Activated T-cell treated with anti-CD3 and anti-CD28 coated beads, Interleukin-2, amount 50 U/mL, for 24 hours (primary cell): ENCODE measurements around the gene TMIGD1.

Source experiments
- DNase-seq: peaks from one replicate; pipeline ENCODE4 v3.0.0-alpha.2; 2020
- H3K27ac Mint-ChIP-seq: 2 replicates; pipeline ENCODE4 v1.8.0; 2020; ENCODE audit warnings: mild to moderate bottlenecking, mixed read lengths
- H3K27me3 Mint-ChIP-seq: 2 replicates; pipeline ENCODE4 v1.8.0; 2020; ENCODE audit warnings: mixed read lengths
- H3K36me3 Mint-ChIP-seq: 2 replicates; pipeline ENCODE4 v1.8.0; 2020; ENCODE audit warnings: low read depth, mixed read lengths
- H3K4me1 Mint-ChIP-seq: 2 replicates; pipeline ENCODE4 v1.8.0; 2020; ENCODE audit warnings: low read depth, mixed read lengths
- H3K4me3 Mint-ChIP-seq: 2 replicates; pipeline ENCODE4 v1.8.0; 2020; ENCODE audit warnings: mild to moderate bottlenecking, moderate library complexity, mixed read lengths
- H3K9me3 Mint-ChIP-seq: 2 replicates; pipeline ENCODE4 v1.8.0; 2020; ENCODE audit warnings: mixed read lengths

Gene TMIGD1

DNA sequence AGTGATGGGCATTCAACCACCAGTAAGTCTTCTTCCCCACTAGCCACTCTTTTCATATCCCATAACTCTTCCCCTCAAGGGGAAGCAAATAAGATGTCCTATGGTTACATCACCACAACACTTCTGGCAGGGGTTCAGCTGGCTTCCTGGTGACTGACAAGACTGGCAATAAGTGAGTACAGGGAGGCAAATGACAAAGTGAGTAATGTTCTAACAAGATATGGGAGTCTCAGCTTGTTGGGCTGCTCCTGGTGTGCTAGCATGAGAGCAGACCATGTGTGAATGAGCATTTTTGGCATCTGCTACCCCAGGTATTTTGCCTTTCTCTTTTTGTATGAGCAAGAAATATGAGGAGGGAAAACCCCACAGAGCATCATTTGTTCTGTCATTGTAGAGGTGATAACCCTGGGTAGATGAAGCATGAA, 9.9 kb downstream of the TMIGD1 start:
- no peaks in the 10 kb centered on the region for H3K36me3 Mint-ChIP-seq
- peak overlapping the region; percentile 78 for H3K27ac Mint-ChIP-seq
- H3K27me3 Mint-ChIP-seq, result no peaks in the 10 kb centered on the region
- no peak overlapping the region for H3K4me3 Mint-ChIP-seq
- H3K9me3 Mint-ChIP-seq, result no peaks in the 10 kb centered on the region
- DNase-seq, result no peak
- H3K4me1 Mint-ChIP-seq, result peaks cover 29% of the 10 kb centered on the region

DNA sequence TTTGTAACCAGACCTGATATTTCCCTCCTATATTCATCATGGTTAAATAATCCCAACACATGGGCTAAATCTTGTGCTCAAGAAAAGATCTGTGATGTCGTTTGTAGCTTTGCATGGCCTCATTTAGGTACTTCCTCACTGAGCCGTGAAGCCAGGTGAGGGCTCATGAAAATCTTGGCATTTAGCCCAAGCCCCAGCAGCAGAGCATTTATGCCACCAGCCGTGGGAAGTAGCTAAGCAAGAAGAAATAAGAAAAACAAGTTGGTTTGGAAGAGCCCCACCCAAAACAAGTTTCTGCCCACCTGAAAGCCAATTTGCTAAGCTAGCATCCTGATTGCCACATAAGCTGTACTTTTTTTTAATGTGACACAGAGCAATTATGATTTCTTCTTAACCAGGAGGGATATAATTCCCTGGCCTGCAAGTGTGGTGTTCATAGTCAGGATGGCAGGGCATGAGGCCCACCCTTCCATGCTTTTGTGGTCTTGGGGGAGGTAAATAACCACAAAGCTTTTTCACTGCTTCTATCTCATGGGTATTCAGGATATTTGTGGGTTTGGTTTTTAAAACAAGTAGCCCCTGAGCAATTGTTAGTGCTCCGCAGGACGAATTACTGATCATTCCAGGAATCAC, 10.5 kb downstream of the TMIGD1 start:
- H3K4me1 Mint-ChIP-seq, result peaks cover 29% of the 10 kb centered on the region
- no peak for DNase-seq
- H3K4me3 Mint-ChIP-seq, result no peak overlapping the region
- H3K36me3 Mint-ChIP-seq, result no peaks in the 10 kb centered on the region
- H3K27me3 Mint-ChIP-seq, result no peaks in the 10 kb centered on the region
- no peaks in the 10 kb centered on the region for H3K9me3 Mint-ChIP-seq
- H3K27ac Mint-ChIP-seq, result peak overlapping the region; percentile 78

DNA sequence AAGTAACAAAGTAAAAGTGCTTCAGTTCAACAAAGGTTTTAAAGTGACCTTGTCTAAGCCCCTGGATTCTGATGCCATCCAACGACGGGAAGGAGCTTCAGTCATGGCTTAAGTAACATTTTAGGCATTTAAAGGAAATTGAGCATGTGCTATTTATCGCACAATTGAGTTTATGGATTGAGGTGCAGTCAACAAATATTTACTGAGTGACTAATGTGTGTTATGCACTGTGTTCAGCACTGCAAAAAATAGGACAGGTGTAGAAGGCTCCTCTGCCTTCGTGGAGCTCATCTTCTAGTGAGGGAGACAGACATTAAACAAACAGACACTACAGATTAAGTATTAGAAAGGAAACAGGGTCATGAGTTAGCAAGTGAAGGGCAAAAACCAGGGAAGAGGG, 12.5 kb downstream of the TMIGD1 start:
- Mint-ChIP-seq H3K36me3 (no peaks in the 10 kb centered on the region), H3K4me3 (no peak overlapping the region), H3K27me3 (no peaks in the 10 kb centered on the region), H3K4me1 (peaks cover 28% of the 10 kb centered on the region), H3K9me3 (no peaks in the 10 kb centered on the region), H3K27ac (no peak overlapping the region)
- DNase-seq, result no peak

DNA sequence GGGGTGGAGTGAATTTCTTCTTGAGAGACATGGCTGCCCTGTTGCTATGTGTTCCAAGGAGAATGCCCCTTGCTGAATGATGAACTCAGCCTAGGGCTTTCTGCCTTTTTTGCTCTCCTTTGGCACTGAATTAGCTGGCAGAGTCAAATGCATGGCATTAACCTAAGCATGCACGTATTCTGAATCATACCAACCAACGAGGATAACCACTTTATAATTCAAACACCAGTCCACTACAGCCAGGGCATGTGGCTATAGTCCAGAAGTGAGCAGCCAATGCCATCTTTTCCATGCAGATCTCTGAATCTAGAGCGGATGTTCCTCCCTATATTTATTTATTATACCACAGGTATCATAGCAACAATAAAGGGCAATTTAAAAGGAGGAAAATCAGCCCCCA, 15.7 kb downstream of the TMIGD1 start:
- H3K27ac Mint-ChIP-seq, result no peak overlapping the region
- no peaks in the 10 kb centered on the region for H3K36me3 Mint-ChIP-seq
- no peak for DNase-seq
- no peaks in the 10 kb centered on the region for H3K9me3 Mint-ChIP-seq
- H3K4me3 Mint-ChIP-seq, result no peak overlapping the region
- H3K27me3 Mint-ChIP-seq, result no peaks in the 10 kb centered on the region
- peaks cover 11% of the 10 kb centered on the region for H3K4me1 Mint-ChIP-seq

DNA sequence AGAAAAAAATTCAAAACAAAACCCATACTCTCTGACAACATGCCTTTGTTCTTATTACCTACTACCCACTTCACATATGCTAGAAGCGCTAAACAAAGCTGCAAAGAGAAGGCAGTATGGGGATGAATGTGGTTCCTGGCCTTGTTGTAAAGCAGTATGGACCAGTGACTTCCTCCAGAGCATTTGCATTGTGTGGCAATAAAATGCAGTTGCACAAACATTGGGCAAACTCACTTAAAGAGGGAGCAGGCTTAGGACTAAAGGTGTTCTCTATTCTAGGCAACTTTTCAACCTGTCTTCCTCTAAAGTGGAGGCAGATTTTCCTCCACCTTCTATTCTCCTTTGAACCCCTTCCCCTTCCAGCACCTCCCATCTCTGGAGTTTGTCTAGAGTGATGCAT, 17.1 kb downstream of the TMIGD1 start:
- Mint-ChIP-seq H3K27me3 (no peaks in the 10 kb centered on the region), H3K27ac (no peak overlapping the region), H3K4me1 (peaks cover 6% of the 10 kb centered on the region), H3K4me3 (no peak overlapping the region), H3K36me3 (no peaks in the 10 kb centered on the region), H3K9me3 (no peaks in the 10 kb centered on the region)
- DNase-seq, result no peak

DNA sequence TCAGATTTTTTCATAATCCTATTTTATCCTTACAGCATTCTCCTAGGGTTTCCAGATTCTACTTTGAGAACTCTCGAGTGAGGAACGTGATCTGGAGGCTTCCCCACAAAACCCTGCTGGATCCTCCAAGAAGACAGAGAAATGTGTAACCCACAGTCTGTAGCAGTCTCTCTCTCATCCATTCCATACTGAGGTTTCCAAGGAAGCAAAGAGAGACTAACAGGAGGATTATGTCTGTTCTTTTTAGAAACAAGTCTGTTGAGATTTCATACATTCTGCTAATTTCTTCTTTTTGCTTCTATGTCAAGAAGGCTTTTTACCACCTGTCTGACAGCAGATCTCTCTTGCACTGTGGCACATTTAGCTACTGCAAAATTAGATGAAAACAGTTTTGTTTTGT, 18.8 kb downstream of the TMIGD1 start:
- H3K27me3 Mint-ChIP-seq, result no peaks in the 10 kb centered on the region
- peaks cover 6% of the 10 kb centered on the region for H3K4me1 Mint-ChIP-seq
- no peak for DNase-seq
- no peaks in the 10 kb centered on the region for H3K9me3 Mint-ChIP-seq
- H3K27ac Mint-ChIP-seq, result no peak overlapping the region
- no peak overlapping the region for H3K4me3 Mint-ChIP-seq
- no peaks in the 10 kb centered on the region for H3K36me3 Mint-ChIP-seq

DNA sequence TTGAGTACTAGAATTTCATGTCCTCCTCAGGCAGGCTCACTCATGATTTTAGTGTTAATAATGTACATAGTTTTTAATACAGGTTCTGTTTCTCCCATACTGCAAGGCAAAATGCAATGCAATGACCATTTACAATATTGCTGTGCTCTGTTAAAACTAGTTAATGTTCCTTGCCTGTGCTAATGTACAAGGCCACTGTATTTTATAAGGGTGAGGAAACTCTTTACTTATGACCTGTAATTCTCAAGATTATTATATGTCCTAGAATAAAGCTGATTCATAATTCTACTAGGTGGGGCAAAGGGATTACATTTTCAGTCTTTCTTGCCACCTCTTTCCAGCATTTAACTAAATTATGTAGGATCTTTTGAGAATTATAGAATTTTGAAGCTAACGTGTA, 19.4 kb downstream of the TMIGD1 start:
- Mint-ChIP-seq H3K4me1 (peaks cover 6% of the 10 kb centered on the region), H3K4me3 (no peak overlapping the region), H3K27ac (no peak overlapping the region), H3K36me3 (no peaks in the 10 kb centered on the region), H3K27me3 (no peaks in the 10 kb centered on the region), H3K9me3 (no peaks in the 10 kb centered on the region)
- no peak for DNase-seq

DNA sequence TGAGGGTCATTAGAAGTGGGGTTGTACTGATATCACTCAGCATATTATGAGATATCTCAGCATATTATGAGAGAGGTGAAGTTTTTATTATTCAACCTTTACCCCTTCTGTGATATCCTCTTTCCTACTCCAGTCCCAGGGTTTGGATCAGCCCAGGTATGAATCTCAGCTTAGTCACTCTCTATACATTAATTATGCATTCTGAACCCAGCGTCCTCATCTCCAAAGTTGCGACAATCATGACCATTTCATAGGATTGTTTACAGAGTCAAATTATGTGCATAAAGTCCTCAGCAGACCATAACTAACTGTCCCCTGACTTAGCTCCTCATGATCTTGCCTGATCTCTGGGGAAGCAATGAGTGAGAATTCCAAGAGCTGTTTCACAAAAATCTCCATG, 21.6 kb downstream of the TMIGD1 start:
- Mint-ChIP-seq H3K27me3 (no peaks in the 10 kb centered on the region), H3K4me1 (peaks cover 6% of the 10 kb centered on the region), H3K27ac (no peak overlapping the region), H3K4me3 (no peak overlapping the region), H3K9me3 (no peaks in the 10 kb centered on the region), H3K36me3 (no peaks in the 10 kb centered on the region)
- no peak for DNase-seq

DNA sequence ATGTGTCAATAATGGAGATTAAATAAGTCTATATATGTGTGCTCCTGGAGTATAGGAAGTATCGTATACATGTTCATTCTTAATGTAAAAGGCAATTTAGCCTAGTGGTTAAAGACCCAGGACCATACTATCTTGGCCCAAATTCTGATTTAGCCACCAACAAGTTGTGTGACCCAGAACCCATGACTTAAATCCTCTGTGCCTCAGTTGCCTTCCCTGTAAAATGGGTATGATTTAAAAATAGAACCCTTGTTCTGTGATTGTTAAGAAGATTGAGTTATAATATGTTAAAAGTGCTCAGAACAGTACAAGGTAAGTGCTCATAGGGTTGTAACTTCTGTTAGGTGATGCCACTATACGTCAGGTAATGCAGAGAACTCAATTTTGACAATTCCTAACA, 23.3 kb downstream of the TMIGD1 start:
- no peak for DNase-seq
- H3K36me3 Mint-ChIP-seq, result no peaks in the 10 kb centered on the region
- H3K27ac Mint-ChIP-seq, result no peak overlapping the region
- peaks cover 4% of the 10 kb centered on the region for H3K4me1 Mint-ChIP-seq
- H3K27me3 Mint-ChIP-seq, result no peaks in the 10 kb centered on the region
- H3K9me3 Mint-ChIP-seq, result no peaks in the 10 kb centered on the region
- no peak overlapping the region for H3K4me3 Mint-ChIP-seq

DNA sequence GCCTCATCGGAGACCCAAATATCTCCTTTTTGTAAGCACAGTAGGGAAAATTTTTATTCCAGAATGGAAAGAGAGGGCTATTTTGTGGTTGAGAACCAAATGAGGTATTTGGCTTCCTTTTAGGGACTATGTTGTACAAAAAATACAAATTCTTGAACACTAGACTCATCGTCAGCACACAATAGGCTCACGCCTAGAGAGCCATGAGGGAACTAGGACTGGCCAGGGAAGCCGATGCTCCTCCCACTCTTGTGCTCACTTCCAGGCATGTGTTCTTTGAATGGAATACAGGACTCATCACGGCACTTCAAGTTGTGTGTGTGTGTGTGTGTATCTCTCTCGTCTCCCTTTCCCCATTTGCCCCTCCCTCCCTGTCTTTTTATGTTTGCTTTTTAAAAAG, 24.3 kb downstream of the TMIGD1 start:
- no peak for DNase-seq
- H3K27ac Mint-ChIP-seq, result no peak overlapping the region
- no peaks in the 10 kb centered on the region for H3K27me3 Mint-ChIP-seq
- H3K4me3 Mint-ChIP-seq, result no peak overlapping the region
- H3K36me3 Mint-ChIP-seq, result no peaks in the 10 kb centered on the region
- H3K9me3 Mint-ChIP-seq, result no peaks in the 10 kb centered on the region
- no peaks in the 10 kb centered on the region for H3K4me1 Mint-ChIP-seq

DNA sequence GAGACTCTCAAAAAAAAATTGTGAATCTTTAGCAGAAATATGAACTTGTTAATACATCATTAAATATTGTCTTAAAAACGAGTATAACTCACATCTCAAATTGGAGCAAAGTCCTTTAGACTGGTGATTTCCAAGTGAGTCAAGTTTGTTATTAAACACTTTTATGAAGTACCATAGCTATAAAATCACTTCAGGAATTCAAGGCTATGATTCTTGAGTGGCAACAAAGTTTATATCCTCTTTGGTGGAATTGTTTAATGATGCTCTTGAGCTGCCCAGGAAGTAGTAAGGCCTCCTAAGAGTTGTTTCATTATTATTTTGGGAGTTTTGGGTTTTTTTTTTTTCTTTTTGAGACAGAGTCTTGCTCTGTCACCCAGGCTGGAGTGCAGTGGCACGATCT, 25.5 kb downstream of the TMIGD1 start:
- no peak overlapping the region for H3K4me3 Mint-ChIP-seq
- H3K27me3 Mint-ChIP-seq, result no peaks in the 10 kb centered on the region
- no peak for DNase-seq
- no peaks in the 10 kb centered on the region for H3K9me3 Mint-ChIP-seq
- no peak overlapping the region for H3K27ac Mint-ChIP-seq
- no peaks in the 10 kb centered on the region for H3K36me3 Mint-ChIP-seq
- H3K4me1 Mint-ChIP-seq, result no peaks in the 10 kb centered on the region

DNA sequence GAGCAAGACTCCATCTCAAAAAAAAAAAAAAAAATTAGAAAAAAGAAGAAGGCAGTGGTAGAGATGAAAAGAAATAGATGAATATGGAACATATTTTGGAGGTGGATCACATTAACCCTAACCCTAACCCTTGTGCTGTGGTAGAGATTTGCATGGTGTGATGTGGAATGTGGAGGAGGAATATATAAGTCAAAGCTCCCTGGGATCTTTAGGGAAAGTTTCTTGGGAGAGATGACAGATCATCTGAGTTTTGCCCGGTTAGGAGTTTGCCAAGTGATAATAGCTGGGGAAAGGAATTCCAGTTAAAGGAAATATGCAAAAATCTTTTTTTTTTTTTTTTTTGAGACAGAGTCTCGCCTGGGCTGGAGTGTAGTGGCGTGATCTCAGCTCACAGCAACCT, 29.1 kb downstream of the TMIGD1 start:
- Mint-ChIP-seq H3K27me3 (no peaks in the 10 kb centered on the region), H3K4me3 (no peak overlapping the region), H3K9me3 (no peaks in the 10 kb centered on the region), H3K4me1 (peaks cover 6% of the 10 kb centered on the region), H3K27ac (no peak overlapping the region), H3K36me3 (no peaks in the 10 kb centered on the region)
- DNase-seq, result no peak

DNA sequence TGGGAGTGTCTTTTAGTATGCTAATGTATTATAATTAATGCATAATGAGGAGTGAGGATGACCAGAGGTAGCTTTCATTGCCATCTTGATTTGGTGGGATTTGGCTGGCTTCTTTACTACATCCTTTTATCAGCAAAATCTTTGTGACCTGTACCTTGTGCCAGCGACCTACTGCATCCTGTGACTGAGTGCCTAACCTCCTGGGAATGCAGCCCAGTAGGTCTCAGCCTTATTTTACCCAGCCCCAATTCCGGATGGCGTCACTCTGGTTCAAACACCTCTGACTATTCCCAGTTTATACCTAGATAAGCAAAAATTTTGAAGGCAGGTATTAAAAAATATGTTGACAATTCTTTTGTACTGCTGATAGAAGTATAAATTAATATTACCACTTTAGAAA, 31.6 kb downstream of the TMIGD1 start:
- Mint-ChIP-seq H3K27me3 (no peaks in the 10 kb centered on the region), H3K4me3 (no peak overlapping the region), H3K4me1 (peaks cover 9% of the 10 kb centered on the region), H3K9me3 (no peaks in the 10 kb centered on the region), H3K36me3 (no peaks in the 10 kb centered on the region), H3K27ac (no peak overlapping the region)
- no peak for DNase-seq

DNA sequence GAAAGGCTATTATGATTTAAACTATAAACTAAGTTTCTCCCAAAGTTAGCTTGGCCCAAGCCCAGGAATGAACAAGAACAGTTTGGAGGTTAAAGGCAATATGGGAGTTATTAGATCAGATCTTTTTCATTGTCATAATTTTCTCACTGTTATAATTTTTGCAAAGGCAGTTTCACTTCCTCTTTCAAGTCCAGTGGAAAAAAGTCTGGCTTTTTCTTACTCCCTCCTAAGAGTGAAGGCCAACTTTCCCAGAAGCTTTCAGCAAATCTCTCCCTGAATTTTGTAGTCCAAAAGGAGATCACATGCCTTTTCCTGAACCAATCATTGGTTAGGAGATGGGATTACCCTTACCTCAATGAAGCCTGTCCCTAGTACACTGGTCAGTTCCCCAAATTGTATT, 33.0 kb downstream of the TMIGD1 start:
- Mint-ChIP-seq H3K9me3 (no peaks in the 10 kb centered on the region), H3K36me3 (no peaks in the 10 kb centered on the region), H3K27ac (no peak overlapping the region), H3K27me3 (no peaks in the 10 kb centered on the region), H3K4me1 (peaks cover 9% of the 10 kb centered on the region), H3K4me3 (no peak overlapping the region)
- DNase-seq, result no peak

DNA sequence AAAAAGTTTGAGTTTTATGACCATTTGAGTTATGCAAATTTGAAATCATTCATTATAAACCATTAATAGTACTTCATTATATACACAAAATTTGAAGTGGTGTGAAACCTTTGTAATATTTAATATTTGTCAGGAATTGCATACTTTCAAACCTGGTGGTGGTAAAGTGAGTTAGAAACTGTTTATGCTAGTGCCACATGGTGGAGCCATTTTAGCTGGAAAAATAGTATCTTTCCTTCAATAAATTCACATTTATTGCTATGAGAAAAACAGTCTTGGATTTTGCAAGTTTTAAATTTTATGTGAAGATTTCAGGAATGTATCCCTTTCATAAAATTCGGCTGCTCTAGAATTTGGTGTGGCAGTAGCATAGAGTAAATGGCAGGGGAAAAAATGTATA, 34.9 kb downstream of the TMIGD1 start:
- Mint-ChIP-seq H3K27me3 (no peaks in the 10 kb centered on the region), H3K4me1 (peaks cover 9% of the 10 kb centered on the region), H3K4me3 (no peak overlapping the region), H3K36me3 (no peaks in the 10 kb centered on the region), H3K9me3 (no peaks in the 10 kb centered on the region), H3K27ac (no peak overlapping the region)
- no peak for DNase-seq

DNA sequence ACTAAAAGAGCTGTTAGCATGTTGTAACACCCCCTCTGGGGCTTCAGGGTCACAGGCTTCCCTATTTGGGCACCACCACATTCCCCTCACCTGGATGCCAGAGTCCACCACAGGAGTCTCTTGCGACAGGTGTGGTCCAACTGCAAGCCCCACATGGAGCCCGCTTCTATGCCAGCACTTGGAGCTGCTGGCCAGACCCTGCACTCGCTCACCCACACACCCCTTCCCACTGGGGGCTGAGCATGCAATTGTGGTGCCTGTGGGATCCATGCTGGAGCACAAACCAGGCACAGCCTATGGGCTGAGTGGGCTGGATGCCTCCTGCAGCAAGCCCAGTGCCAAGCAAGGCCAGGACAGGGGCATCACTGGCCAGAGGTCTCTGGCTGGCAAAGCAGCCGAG, 36.1 kb downstream of the TMIGD1 start:
- no peak overlapping the region for H3K4me3 Mint-ChIP-seq
- H3K27me3 Mint-ChIP-seq, result no peaks in the 10 kb centered on the region
- no peak overlapping the region for H3K27ac Mint-ChIP-seq
- H3K9me3 Mint-ChIP-seq, result no peaks in the 10 kb centered on the region
- H3K4me1 Mint-ChIP-seq, result peaks cover 10% of the 10 kb centered on the region
- H3K36me3 Mint-ChIP-seq, result no peaks in the 10 kb centered on the region
- DNase-seq, result no peak
